Heart right ventricle (tissue), 16 donors: ENCODE measurements around the gene LBHD1. TPM values are rescaled to one million over a fixed set of nuclear protein-coding genes. Genes with fewer than 3 reads are reported as not detected.

ENCODE experiments used
- ATAC-seq, 8 donors: fragments of 200-7000 bp; cut with Tn5 transposase; one replicate each; pipeline ENCODE4 v1.9.1; 2020; ENCODE audit warnings: mild to moderate bottlenecking in 8 of 8, moderate library complexity in 8 of 8, moderate number of reproducible peaks in 1 of 8
- DNase-seq, 2 donors: peaks; one replicate each; pipeline ENCODE4 v3.0.0-alpha.2; 2020
- H3K27ac ChIP-seq, 10 donors: fragments of 200-600 bp; sonication (generic) in 2 of 10; one replicate each; pipeline versions ENCODE4 v1.5.0 to v1.8.0; 2020 to 2022; ENCODE audit warnings: mild to moderate bottlenecking in 3 of 10
- H3K27me3 ChIP-seq, 7 donors: fragments of 200-600 bp; one replicate each; pipeline ENCODE4 v1.8.0; 2021 to 2022; ENCODE audit warnings: mild to moderate bottlenecking in 2 of 7
- H3K36me3 ChIP-seq, 9 donors: fragments of 200-600 bp; sonication (generic) in 1 of 9; one replicate each; pipeline versions ENCODE4 v1.5.0 to v1.8.0; 2020 to 2022; ENCODE audit warnings: mild to moderate bottlenecking in 2 of 9
- H3K4me1 ChIP-seq, 9 donors: fragments of 200-600 bp; sonication (generic) in 1 of 9; one replicate each; pipeline versions ENCODE4 v1.5.0 to v1.8.0; 2020 to 2022; ENCODE audit warnings: mild to moderate bottlenecking in 4 of 9
- H3K4me3 ChIP-seq, 10 donors: fragments of 200-600 bp; sonication (generic) in 2 of 10; one replicate each; pipeline versions ENCODE4 v1.5.0 to v1.8.0; 2020 to 2022; ENCODE audit warnings: mild to moderate bottlenecking in 7 of 10, moderate library complexity in 2 of 10
- H3K9me3 ChIP-seq, 11 donors: fragments of 200-600 bp in 10 of 11; sonication (generic) in 2 of 11; one replicate each; pipeline versions ENCODE4 v1.5.0 to v1.8.0; 2013 to 2022; ENCODE audit warnings: mild to moderate bottlenecking in 2 of 11, control low read depth in 1 of 11, moderate library complexity in 1 of 11
- WGBS, 2 donors: extraction: QIAGEN DNeasy Blood & Tissue Kit; methylation state at CpG; one replicate each; pipeline ENCODE4 v1.1.7; 2013; ENCODE audit warnings: inconsistent platforms in 1 of 2; 5-methylcytosine and 5-hydroxymethylcytosine counted together
- intact Hi-C, 10 donors: fragments of 100-400 bp; cut with DNase I; formaldehyde crosslinking; loops; one replicate each; pipeline versions ENCODE4 v1.11.1 to v1.14.2; 2022
- long read RNA-seq, 3 donors: library from polyadenylated mRNA; unstranded; transcript quantifications; one replicate each; pipeline ENCODE4 v2.0.0, GENCODE V29; 2020 to 2021
- polyA plus RNA-seq, 2 donors: library from polyadenylated mRNA; stranded (reverse); fragments of 200-250 nt; gene quantifications; one replicate each; pipeline ENCODE4 v1.2.3, GENCODE V29; 2013
- total RNA-seq, 10 donors: library from RNA; stranded (reverse); fragmentation: NEBNext Ultra II Directional in 3 of 10; extraction: Animal tissue kit (Norgen Biotek cat#: 25700) in 3 of 10; gene quantifications; one replicate each; pipeline versions ENCODE4 v1.2.1 to v1.2.4, GENCODE V29; 2021 to 2023
- TF ChIP-seq, protein P1 (sequence below), 9 donors: fragments of 200-600 bp; sonication (generic) in 2 of 9; IDR thresholded peaks; one replicate each; pipeline versions ENCODE4 v1.5.0 to v1.8.0; 2021 to 2022; ENCODE audit warnings: antibody characterized with exemption in 9 of 9, mild to moderate bottlenecking in 5 of 9, moderate library complexity in 1 of 9
- donor health status: Arrhythmogenic right ventricular cardiomyopathy.
- donor health status: ischemic (EF 13 %, LVEDD 7.1; RV severe dilation, severe dysfunction).
- donor health status: healthy with polysubstance abuse.
- donor health status: DM: no; HTN: yes; CAD: no.
- donor health status: DM: no; HTN: no; CAD: no.
- donor health status: ischemic (EF 25% LVEDD 6.9; RV normal size, moderate dysfunction).
- donor health status: ischemic (EF 25% LVEDD 5.7; RV mildly dilated, moderate dysfunction).
- donor health status: healthy.
- donor health status: DM: yes; HTN: yes; CAD: no.
- donor health status: Ischemic cardiomyopathy.
- donor health status: ischemic (EF 35%, LVEDD 5.7; RV mildly dilated, moderate dysfunction).
- donor health status: nonischemic (EF 11% LVEDD 7.7; RV severe dilation, severe dysfunction).
- donor health status: DM: yes; HTN: yes; CAD: no.
- donor health status: PGD.
- donor health status: ischemic (EF 29% LVEDD 5.4; RV normal size, mild dysfunction).
- donor health status: nonischemic (EF 23%, LVEDD 6.1; RV moderate dilation, normal function).

LBHD1 gene
- total RNA-seq: 1 to 10 TPM; 1.6 to 4.9 (median 3.0) TPM
- 1 to 10 TPM; 1.6 to 6.4 TPM for polyA plus RNA-seq
- long read RNA-seq, donor 1, partial matches to known transcripts: 1 of 3 reads
- long read RNA-seq, donor 1, other reads (novel, unspliced or antisense): 1 of 3 reads
- long read RNA-seq, donor 2: 0 reads
- long read RNA-seq, donor 3, partial matches to known transcripts: 2 of 3 reads
- long read RNA-seq, donor 3, other reads (novel, unspliced or antisense): 0 of 3 reads

DNA sequence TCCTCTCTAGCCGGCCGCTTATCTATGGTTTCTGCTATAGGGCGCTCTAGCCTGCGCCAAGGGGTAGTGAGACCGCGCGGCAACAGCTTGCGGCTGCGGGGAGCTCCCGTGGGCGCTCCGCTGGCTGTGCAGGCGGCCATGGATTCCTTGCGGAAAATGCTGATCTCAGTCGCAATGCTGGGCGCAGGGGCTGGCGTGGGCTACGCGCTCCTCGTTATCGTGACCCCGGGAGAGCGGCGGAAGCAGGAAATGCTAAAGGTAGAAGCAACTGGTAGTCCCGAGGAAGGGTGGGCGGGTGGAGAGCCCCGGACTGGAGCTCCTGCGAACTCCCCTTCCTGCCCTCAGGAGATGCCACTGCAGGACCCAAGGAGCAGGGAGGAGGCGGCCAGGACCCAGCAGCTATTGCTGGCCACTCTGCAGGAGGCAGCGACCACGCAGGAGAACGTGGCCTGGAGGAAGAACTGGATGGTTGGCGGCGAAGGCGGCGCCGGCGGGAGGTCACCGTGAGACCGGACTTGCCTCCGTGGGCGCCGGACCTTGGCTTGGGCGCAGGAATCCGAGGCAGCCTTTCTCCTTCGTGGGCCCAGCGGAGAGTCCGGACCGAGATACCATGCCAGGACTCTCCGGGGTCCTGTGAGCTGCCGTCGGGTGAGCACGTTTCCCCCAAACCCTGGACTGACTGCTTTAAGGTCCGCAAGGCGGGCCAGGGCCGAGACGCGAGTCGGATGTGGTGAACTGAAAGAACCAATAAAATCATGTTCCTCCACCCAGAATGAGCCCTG, at the start of gene LBHD1, which contains the start of gene UQCC3:
TSS of gene LBHD1 (minus strand) at position 660 of the 782 bp plus-strand sequence. CDS start 2,236 bp downstream, outside the sequence.
TSS of gene UQCC3 (plus strand) at position 66 of the 782 bp plus-strand sequence. CDS start at position 139, 73 bp downstream.
- intact Hi-C loops: loop anchor here in 2 of 10 donors (5.0 kb wide), 1 partner anchor 36 kb away; the partner anchor contains the start of genes BSCL2 (in 2 of the 2) and GNG3 (in 2 of the 2)
- Histone ChIP-seq H3K36me3 (peaks cover 0 to 56% (median 8%) of the 10 kb centered on the region in 9 donors), H3K27ac (peak within 1 kb of the TSS; percentile 83 to 95 (median 90)), H3K27me3 (no peaks in the 10 kb centered on the region), H3K4me1 (peaks cover 11 to 67% (median 44%) of the 10 kb centered on the region in 9 donors), H3K4me3 (peak within 1 kb of the TSS; percentile 61 to 94 (median 83)), H3K9me3 (no peaks in the 10 kb centered on the region)
- WGBS, 2 donors: 1% methylated on average over 58 to 59 of the region's 59 CpGs
- TF ChIP-seq, protein P1, sequence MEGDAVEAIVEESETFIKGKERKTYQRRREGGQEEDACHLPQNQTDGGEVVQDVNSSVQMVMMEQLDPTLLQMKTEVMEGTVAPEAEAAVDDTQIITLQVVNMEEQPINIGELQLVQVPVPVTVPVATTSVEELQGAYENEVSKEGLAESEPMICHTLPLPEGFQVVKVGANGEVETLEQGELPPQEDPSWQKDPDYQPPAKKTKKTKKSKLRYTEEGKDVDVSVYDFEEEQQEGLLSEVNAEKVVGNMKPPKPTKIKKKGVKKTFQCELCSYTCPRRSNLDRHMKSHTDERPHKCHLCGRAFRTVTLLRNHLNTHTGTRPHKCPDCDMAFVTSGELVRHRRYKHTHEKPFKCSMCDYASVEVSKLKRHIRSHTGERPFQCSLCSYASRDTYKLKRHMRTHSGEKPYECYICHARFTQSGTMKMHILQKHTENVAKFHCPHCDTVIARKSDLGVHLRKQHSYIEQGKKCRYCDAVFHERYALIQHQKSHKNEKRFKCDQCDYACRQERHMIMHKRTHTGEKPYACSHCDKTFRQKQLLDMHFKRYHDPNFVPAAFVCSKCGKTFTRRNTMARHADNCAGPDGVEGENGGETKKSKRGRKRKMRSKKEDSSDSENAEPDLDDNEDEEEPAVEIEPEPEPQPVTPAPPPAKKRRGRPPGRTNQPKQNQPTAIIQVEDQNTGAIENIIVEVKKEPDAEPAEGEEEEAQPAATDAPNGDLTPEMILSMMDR (IDR thresholded peaks at IDR 0.05): peak in 1 of 9 donors; percentile 7
- peak; percentile 67 to 84 for DNase-seq
- ATAC-seq: peak; percentile 82 to 92 (median 88)

DNA sequence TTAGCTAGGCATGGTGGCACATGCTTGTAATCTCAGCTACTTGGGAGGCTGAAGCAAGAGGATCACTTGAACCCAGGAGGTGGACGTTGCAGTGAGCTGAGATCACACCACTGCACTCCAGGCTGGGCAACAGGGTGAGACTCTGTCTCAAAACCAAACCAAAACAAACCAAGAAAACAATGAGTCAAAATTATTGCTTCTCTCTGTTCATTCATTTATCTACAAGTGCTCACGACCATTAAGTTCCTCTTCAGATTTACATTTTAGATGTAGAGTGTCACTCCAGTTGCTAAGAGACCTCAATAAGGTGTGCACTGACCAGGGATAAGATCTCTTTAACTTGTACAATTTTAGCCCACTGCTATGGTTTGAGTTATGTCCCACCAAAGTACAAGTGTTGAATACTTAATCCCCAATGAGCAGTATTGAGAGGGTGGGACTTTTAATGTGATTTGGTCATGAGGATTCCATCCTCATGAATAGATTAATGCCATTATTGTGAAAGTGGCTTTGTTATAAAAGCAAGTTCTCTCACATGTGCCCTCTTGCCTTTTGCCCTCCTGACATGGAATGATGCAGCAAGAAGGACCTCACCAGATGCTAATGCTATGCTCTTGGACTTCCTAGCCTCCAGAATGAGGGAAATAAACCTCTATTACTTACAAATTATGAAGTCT, 47.4 kb upstream of the LBHD1 start:
- no peak overlapping the region for H3K4me3 ChIP-seq

DNA sequence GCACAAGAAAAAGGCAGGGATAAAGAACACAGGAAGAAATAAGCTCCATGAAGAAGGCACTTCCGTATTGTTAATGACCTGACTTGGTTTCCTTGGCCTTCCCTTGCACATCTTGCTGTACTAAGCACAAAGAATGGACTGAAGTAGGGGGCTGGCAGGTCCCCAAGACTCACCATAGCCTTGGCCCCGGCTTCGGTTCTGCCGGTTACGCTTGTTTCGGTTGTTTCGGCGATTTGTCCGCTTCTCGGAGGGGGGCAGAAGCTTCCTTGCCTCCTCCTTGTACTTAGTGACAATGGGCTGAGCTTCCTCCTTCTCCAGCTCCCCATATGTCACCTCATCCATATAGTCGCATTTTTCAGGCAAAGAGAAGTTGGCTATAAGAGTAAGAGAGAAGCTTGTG, 44.7 kb upstream of the LBHD1 start:
- 92 to 94% methylated on average over 11 of the region's 11 CpGs for WGBS, 2 donors
- Histone ChIP-seq H3K27ac (no peak overlapping the region), H3K27me3 (no peaks in the 10 kb centered on the region), H3K4me3 (no peak overlapping the region), H3K4me1 (peaks cover 0 to 43% (median 17%) of the 10 kb centered on the region in 9 donors), H3K9me3 (no peaks in the 10 kb centered on the region), H3K36me3 (peaks cover 6 to 100% (median 73%) of the 10 kb centered on the region in 9 donors)
- DNase-seq (no peak), ATAC-seq (no peak)
- intact Hi-C loops: no loop called here
- TF ChIP-seq, protein P1 (IDR thresholded peaks at IDR 0.05): no peak

More for the DNA sequence above, 47.4 kb upstream of the LBHD1 start:
- TF ChIP-seq, protein P1 (IDR thresholded peaks at IDR 0.05): no peak
- ATAC-seq (no peak), DNase-seq (no peak)
- no peaks in the 10 kb centered on the region for H3K27me3 ChIP-seq
- peaks cover 9 to 100% (median 97%) of the 10 kb centered on the region in 9 donors for H3K36me3 ChIP-seq
- WGBS, 2 donors: 77 to 79% methylated on average over 2 of the region's 2 CpGs
- intact Hi-C loops: no loop called here
- peaks cover 0 to 43% (median 17%) of the 10 kb centered on the region in 9 donors for H3K4me1 ChIP-seq
- H3K9me3 ChIP-seq: no peaks in the 10 kb centered on the region
- no peak overlapping the region for H3K27ac ChIP-seq

DNA sequence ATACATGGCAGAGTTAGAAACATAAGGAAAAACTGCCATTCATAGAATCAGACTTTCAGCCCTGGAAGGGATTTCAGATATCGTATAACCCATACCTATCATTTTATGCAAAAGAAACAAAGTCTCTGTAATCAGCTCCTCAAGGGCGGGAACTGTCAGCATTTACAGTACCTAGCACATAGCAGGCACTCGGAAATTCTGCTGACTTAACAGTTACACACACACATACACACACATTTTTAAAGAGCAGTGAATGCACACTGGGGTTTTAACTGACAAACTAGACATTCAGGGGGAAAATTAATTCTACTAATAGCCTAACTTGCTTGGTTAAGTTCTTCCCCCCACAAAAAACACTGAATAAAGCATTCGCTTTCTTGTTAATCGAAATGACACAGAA, 44.1 kb upstream of the LBHD1 start:
- ATAC-seq (no peak), DNase-seq (no peak)
- H3K36me3 ChIP-seq: peaks cover 4 to 100% (median 67%) of the 10 kb centered on the region in 9 donors
- H3K27me3 ChIP-seq: no peaks in the 10 kb centered on the region
- H3K4me1 ChIP-seq: peaks cover 0 to 37% (median 17%) of the 10 kb centered on the region in 9 donors
- no peaks in the 10 kb centered on the region for H3K9me3 ChIP-seq
- intact Hi-C loops: no loop called here
- 90 to 93% methylated on average over 5 of the region's 5 CpGs for WGBS, 2 donors
- TF ChIP-seq, protein P1 (IDR thresholded peaks at IDR 0.05): no peak
- no peak overlapping the region for H3K4me3 ChIP-seq
- H3K27ac ChIP-seq: no peak overlapping the region
